Measurements from ENCODE around the gene CNPY4.

The CNPY4 gene

GRCh38 chr7:100102950-100103840 is 16.2 kb upstream of the CNPY4 start:
- no peak for DNase-seq (ENCODE audit: extremely low spot score)
- TF ChIP-seq CTCF (IDR thresholded peaks at IDR 0.05; ENCODE audit: control extremely low read depth, extremely low read depth, low read depth, missing control alignments): no peak
- ChIA-PET CTCF (interaction anchor here (0.8 to 2.6 kb wide), 5 partner anchors 10 to 29 kb away, joined by 3 to 16 read pairs (median 9); partner anchors contain the start of gene MBLAC1), POLR2A (interaction anchor here (0.5 to 1.8 kb wide), 4 partner anchors 11 to 1553 kb away, joined by 3 to 7 read pairs (median 4); partner anchors contain the start of gene MEPCE)

GRCh38 chr7:100105534-100105933 is 13.9 kb upstream of the CNPY4 start:
- ChIA-PET CTCF (interaction anchor here (1.9 kb wide), 1 partner anchor 9 kb away, joined by 9 read pairs; no protein-coding TSS in a partner anchor), POLR2A (interaction anchor here (0.9 kb wide), 1 partner anchor 19 kb away, joined by 4 read pairs; no protein-coding TSS in a partner anchor)
- DNase-seq (ENCODE audit: extremely low spot score): no peak
- TF ChIP-seq CTCF (IDR thresholded peaks at IDR 0.05; ENCODE audit: control extremely low read depth, extremely low read depth, low read depth, missing control alignments): no peak

DNA sequence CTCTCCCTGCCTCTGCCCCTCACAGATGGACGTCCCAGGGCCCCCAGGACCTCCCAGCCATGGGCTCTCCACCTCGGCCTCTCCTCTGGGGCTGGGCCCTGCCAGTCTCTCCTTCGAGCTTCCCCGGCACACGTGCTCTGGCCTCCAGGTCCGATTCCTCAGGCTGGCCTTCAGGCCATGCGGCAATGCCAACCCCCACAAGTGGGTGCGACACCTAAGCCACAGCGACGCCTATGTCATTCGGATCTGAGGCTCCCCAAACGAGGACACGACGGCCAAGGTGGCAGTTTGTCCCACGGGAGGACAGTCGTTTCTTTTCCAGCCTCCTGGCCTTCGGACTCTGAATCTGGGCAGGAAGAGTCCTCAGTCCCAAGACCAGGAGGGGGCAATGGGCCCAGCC is 12.8 kb upstream of the CNPY4 start:
- POLR2A ChIA-PET: interaction anchor here (0.6 kb wide), 1 partner anchor 568 kb away, joined by 12 read pairs; no protein-coding TSS in a partner anchor

DNA sequence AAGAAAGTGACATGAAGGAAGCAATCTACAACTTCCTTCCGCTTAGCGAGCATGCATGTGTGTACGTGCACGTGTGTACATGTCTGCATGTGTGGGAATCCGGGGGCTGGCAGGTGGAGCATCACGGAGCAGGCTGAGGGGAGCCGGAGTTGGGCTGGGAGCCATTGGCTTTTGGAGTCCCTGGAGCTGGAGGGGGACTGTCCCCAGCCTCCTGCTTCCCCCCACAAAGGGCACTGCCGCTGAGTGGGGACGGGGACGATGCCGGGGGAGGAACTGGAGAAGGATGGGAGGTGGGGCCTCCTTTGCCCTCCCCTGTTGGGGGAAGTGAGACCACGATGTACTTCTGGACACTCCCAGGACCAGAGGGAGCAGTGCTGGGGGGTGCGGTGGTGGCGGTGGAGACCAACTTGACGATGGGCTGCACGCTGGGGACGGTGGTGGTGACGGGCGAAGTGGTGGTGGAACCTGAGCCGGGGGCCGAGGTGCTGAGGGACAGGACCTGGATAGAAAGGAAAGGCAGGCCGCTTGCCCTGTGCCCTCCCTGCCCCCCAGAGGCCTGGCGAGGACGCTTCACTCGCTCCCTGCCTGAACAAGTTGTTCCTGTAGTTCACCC is 12.2 kb upstream of the CNPY4 start:
- POLR2A ChIA-PET: no interaction called here
- no peak for DNase-seq (ENCODE audit: extremely low spot score)
- CTCF ChIA-PET: no interaction called here
- TF ChIP-seq CTCF (IDR thresholded peaks at IDR 0.05; ENCODE audit: control extremely low read depth, extremely low read depth, low read depth, missing control alignments): no peak

More for the DNA sequence above, 12.8 kb upstream of the CNPY4 start:
- CTCF ChIA-PET: no interaction called here
- DNase-seq (ENCODE audit: extremely low spot score): no peak
- TF ChIP-seq CTCF (IDR thresholded peaks at IDR 0.05; ENCODE audit: control extremely low read depth, extremely low read depth, low read depth, missing control alignments): no peak

DNA sequence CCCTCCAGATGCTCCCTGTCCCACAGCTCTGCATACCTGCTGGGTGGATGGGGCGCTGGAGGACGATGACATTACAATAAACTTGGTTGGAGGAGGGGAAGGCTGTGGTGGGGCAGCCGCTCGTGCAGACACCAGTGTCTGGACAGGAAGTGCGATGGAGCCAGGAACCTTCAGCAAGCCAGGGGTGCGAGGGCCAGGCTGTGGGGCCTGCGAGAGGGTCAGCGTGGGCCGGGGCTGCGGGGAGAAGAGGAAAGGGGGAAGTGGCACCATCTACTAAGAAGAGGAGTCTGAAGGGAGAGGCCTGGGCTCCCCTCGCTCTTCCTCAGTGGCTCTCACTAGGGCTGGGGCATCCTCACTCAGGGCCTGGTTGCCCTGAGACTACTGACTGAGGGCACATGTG is 11.5 kb upstream of the CNPY4 start:
- no peak for DNase-seq (ENCODE audit: extremely low spot score)
- no peak for TF ChIP-seq CTCF (IDR thresholded peaks at IDR 0.05; ENCODE audit: control extremely low read depth, extremely low read depth, low read depth, missing control alignments)
- ChIA-PET POLR2A (no interaction called here), CTCF (no interaction called here)

DNA sequence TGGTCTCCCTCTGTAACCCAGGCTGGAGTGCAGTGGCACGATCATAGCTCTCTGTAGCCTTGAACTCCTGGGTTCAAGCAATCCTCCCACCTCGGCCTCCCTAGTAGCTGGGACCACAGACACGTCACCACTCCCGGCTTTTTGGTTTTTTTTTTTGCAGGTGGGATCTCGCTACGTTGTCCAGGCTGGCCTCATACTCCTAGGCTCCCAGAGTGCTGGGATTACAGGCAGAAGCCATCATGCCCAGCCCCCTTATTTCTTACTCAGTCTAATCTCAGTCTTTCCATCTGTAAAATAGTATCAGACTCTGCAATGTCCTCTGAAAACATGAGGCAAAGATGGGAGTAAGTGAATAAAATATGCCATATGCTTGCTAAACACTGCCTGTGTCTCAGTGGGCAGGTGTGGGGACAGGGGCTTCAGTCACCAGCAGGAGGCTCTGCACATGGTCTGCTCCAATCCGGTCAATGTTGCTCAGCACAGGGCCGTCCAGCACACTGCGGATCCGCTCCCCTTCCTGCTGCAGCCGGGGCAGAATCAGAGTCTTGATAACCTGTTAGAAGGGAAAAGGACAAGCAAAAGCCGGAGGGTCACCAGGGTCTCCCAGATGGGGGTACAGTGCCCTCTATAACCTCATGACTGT is 9.8 kb upstream of the CNPY4 start:
- CTCF ChIA-PET: no interaction called here
- no peak for DNase-seq (ENCODE audit: extremely low spot score)
- POLR2A ChIA-PET: interaction anchor here (0.6 kb wide), 1 partner anchor 80 kb away, joined by 3 read pairs; no protein-coding TSS in a partner anchor
- TF ChIP-seq CTCF (IDR thresholded peaks at IDR 0.05; ENCODE audit: control extremely low read depth, extremely low read depth, low read depth, missing control alignments): no peak
